Mammary epithelial cell (primary cell): Measurements from ENCODE around the gene RTP3.

Source experiments
- EZH2 ChIP-seq: IDR thresholded peaks from 2 replicates; pipeline ENCODE4 v1.6.1; 2012; ENCODE audit warnings: low read length, inconsistent platforms, borderline replicate concordance
- TF ChIP-seq, protein P1 (sequence below), 2 donors: IDR thresholded peaks in 1 of 2; conservative IDR thresholded peaks in 1 of 2; 2 replicates each; pipeline ENCODE4 v1.5.1; 2011 to 2012; ENCODE audit warnings: inconsistent platforms in 2 of 2, low read length in 2 of 2, mild to moderate bottlenecking in 2 of 2, control low read depth in 1 of 2, low read depth in 1 of 2; ENCODE audit not compliant: insufficient read depth in 1 of 2; ENCODE audit errors: extremely low read depth in 1 of 2

GRCh38 chr3:46509661-46510187 is 11.9 kb downstream of the RTP3 start:
- TF ChIP-seq, protein P1, sequence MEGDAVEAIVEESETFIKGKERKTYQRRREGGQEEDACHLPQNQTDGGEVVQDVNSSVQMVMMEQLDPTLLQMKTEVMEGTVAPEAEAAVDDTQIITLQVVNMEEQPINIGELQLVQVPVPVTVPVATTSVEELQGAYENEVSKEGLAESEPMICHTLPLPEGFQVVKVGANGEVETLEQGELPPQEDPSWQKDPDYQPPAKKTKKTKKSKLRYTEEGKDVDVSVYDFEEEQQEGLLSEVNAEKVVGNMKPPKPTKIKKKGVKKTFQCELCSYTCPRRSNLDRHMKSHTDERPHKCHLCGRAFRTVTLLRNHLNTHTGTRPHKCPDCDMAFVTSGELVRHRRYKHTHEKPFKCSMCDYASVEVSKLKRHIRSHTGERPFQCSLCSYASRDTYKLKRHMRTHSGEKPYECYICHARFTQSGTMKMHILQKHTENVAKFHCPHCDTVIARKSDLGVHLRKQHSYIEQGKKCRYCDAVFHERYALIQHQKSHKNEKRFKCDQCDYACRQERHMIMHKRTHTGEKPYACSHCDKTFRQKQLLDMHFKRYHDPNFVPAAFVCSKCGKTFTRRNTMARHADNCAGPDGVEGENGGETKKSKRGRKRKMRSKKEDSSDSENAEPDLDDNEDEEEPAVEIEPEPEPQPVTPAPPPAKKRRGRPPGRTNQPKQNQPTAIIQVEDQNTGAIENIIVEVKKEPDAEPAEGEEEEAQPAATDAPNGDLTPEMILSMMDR (conservative IDR thresholded peaks at IDR 0.05 in 1 of 2, IDR thresholded peaks at IDR 0.05 in 1 of 2; ENCODE audit: extremely low read depth in 1 of 2, insufficient read depth in 1 of 2, low read depth in 1 of 2, low read length in 2 of 2), result no peak
- TF ChIP-seq EZH2, result no peak
